ENCODE measurements around the gene SUPT7L. TPM values are rescaled to one million over a fixed set of nuclear protein-coding genes. Genes with fewer than 3 reads are reported as not detected.
A peak's percentile ranks its signal among the peaks of the same experiment; 100 is the strongest.

The SUPT7L gene
- total and polyA plus RNA-seq, 2 of the 4 experiments (the other 2 are of a cell fraction) = 16.7 to 33.4 TPM

- Histone ChIP-seq H3K9me3 (ENCODE audit: control insufficient read depth, insufficient read depth, low read length) (no peaks in the 10 kb centered on the region), H3K27me3 (ENCODE audit: control insufficient read depth, insufficient read depth, low read length) (no peaks in the 10 kb centered on the region), H3K56ac (ENCODE audit: extremely low read depth, insufficient read depth, low read length) (peak overlapping the region; percentile 9; the same call in 1 of the 2 replicates), H3K23ac (ENCODE audit: low read depth, low read length) (peak overlapping the region; percentile 87; the same call in 1 of the 2 replicates), H3K4ac (ENCODE audit: low read depth, low read length) (peak overlapping the region; percentile 80), H2AFZ (replicated peaks; ENCODE audit: low read length, poor library complexity) (peak overlapping the region; percentile 88), H3K9me1 (ENCODE audit: insufficient read depth, low read length) (peaks cover 17% of the 10 kb centered on the region), H3K36me3 (ENCODE audit: control insufficient read depth, insufficient read depth, low read length) (no peaks in the 10 kb centered on the region), H4K20me1 (ENCODE audit: insufficient read depth, low read length) (no peaks in the 10 kb centered on the region), H3K27ac (ENCODE audit: insufficient read depth, low read length) (peak overlapping the region; percentile 35; the same call in 1 of the 2 replicates), H4K8ac (ENCODE audit: low read depth in 2 of 2, low read length in 2 of 2) (peak overlapping the region in 1 of 2 experiments; percentile 85; a peak in 1 of 4 replicates), H3K18ac (ENCODE audit: low read depth, low read length) (peak overlapping the region; percentile 51; the same call in 1 of the 2 replicates), H4K5ac (ENCODE audit: low read depth, low read length) (no peak overlapping the region), H3K4me3 (ENCODE audit: insufficient read depth, low read depth, low read length) (no peak overlapping the region), H2BK15ac (ENCODE audit: low read depth, low read length) (peak overlapping the region; percentile 75; the same call in 2 of the 3 replicates), H3K9ac (ENCODE audit: low read depth, low read length) (no peak overlapping the region), H3K4me1 (ENCODE audit: control insufficient read depth, insufficient read depth, low read length) (peaks cover 18% of the 10 kb centered on the region), H2BK20ac (ENCODE audit: low read depth, low read length) (peak overlapping the region; percentile 92), H2BK5ac (ENCODE audit: low read depth, low read length, poor library complexity, severe bottlenecking) (no peak overlapping the region), H3K14ac (replicated peaks; ENCODE audit: low read depth, low read length) (peak overlapping the region; percentile 84; the same call in 1 of the 2 replicates), H2AK5ac (ENCODE audit: low read depth, low read length) (peak overlapping the region; percentile 80; the same call in 1 of the 2 replicates), H3K4me2 (ENCODE audit: low read depth, low read length) (no peak overlapping the region; the same call in 1 of the 2 replicates), H2BK120ac (ENCODE audit: low read depth, low read length) (peak overlapping the region; percentile 86), H2AK9ac (replicated peaks; ENCODE audit: low read depth, low read length, poor library complexity) (peak overlapping the region; percentile 76), H4K91ac (ENCODE audit: insufficient read depth, low read depth, low read length) (no peak overlapping the region), H3K79me1 (ENCODE audit: low read depth in 1 of 2, low read length in 2 of 2) (0 out of 4 replicates have a peak, but pooled peaks cover 0 to 6% of the 10 kb centered on the region in 2 experiments)
- dilution Hi-C loops (cut with HindIII; ENCODE audit: low sequenced_read_pairs, unreplicated experiment) (no loop called here), intact Hi-C loops (cut with micrococcal nuclease) (loop anchor here (1.0 to 10.0 kb wide), 5 partner anchors 254 to 861 kb away; partner anchors contain the start of gene FOSL2), in situ Hi-C loops (cut with MboI; ENCODE audit: low sequenced_read_pairs) (loop anchor here (5.0 kb wide), 1 partner anchor 704 kb away; no protein-coding TSS in a partner anchor)
- DNase-seq (peak; percentile 96), ATAC-seq (ENCODE audit: low read depth) (peak; percentile 70)
- ChIA-PET CTCF (interaction anchor here (0.5 to 1.7 kb wide), 17 partner anchors 8 to 759 kb away, joined by 3 to 7 read pairs (median 3); partner anchors contain the start of gene FOSL2), POLR2A (ENCODE audit: unreplicated experiment) (interaction anchor here (0.5 to 0.6 kb wide), 3 partner anchors 267 to 713 kb away, joined by 3 to 18 read pairs (median 3); no protein-coding TSS in a partner anchor)
- WGBS, 2 experiments (ENCODE audit: extremely low coverage in 2 of 2, insufficient read length in 1 of 2) = 40% methylated on average over 2 of the region's 9 CpGs; no CpG with 5 or more reads in 1 of the 2 experiments
- no TSS peak for BruUV-seq (replicated peaks)
- TF ChIP-seq NFE2L2 (IDR thresholded peaks at IDR 0.05; ENCODE audit: low read depth, low read length) (0 out of 2 replicates have a peak, but pooled peaks have one; percentile 27), RCOR1 (IDR thresholded peaks at IDR 0.05; ENCODE audit: insufficient replicate concordance, low read length) (no peak), POLR2A (IDR thresholded peaks at IDR 0.05; ENCODE audit: low read depth, low read length) (no peak), FOS (IDR thresholded peaks at IDR 0.05; ENCODE audit: low read depth, low read length) (no peak), MXI1 (IDR thresholded peaks at IDR 0.05; ENCODE audit: borderline replicate concordance, low read depth, low read length) (no peak), BHLHE40 (IDR thresholded peaks at IDR 0.05; ENCODE audit: low read depth, low read length) (no peak), SMC3 (IDR thresholded peaks at IDR 0.05; ENCODE audit: low read depth, low read length) (peak; percentile 90), USF2 (IDR thresholded peaks at IDR 0.05; ENCODE audit: low read depth, low read length) (no peak), ELK1 (IDR thresholded peaks at IDR 0.05; ENCODE audit: borderline replicate concordance, low read depth, low read length) (no peak), MAFK (IDR thresholded peaks at IDR 0.05; ENCODE audit: low read depth, low read length) (no peak), CEBPB (IDR thresholded peaks at IDR 0.05; ENCODE audit: low read depth, low read length) (peak; percentile 91), MAZ (IDR thresholded peaks at IDR 0.05; ENCODE audit: borderline replicate concordance, low read depth, low read length) (no peak; the same call in 1 of the 2 replicates)
- TF ChIP-seq, protein P1, sequence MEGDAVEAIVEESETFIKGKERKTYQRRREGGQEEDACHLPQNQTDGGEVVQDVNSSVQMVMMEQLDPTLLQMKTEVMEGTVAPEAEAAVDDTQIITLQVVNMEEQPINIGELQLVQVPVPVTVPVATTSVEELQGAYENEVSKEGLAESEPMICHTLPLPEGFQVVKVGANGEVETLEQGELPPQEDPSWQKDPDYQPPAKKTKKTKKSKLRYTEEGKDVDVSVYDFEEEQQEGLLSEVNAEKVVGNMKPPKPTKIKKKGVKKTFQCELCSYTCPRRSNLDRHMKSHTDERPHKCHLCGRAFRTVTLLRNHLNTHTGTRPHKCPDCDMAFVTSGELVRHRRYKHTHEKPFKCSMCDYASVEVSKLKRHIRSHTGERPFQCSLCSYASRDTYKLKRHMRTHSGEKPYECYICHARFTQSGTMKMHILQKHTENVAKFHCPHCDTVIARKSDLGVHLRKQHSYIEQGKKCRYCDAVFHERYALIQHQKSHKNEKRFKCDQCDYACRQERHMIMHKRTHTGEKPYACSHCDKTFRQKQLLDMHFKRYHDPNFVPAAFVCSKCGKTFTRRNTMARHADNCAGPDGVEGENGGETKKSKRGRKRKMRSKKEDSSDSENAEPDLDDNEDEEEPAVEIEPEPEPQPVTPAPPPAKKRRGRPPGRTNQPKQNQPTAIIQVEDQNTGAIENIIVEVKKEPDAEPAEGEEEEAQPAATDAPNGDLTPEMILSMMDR (conservative IDR thresholded peaks at IDR 0.05; ENCODE audit: low read depth, low read length) = peak; percentile 96
These were observed 40.4 kb upstream of the SUPT7L start for GRCh38 chr2:27703638-27704341.
